Colonic mucosa (tissue), 4 donors: ENCODE measurements around the gene NTM. TPM values are rescaled to one million over a fixed set of nuclear protein-coding genes. Genes with fewer than 3 reads are reported as not detected.

Experiments used
- DNase-seq: peaks from one replicate; pipeline ENCODE4 v3.0.0-alpha.2; 2020
- H3K27ac ChIP-seq: fragments of 200-600 bp; one replicate; pipeline ENCODE4 v1.8.0; 2021
- H3K27me3 ChIP-seq: fragments of 200-600 bp; one replicate; pipeline ENCODE4 v1.8.0; 2021
- H3K36me3 ChIP-seq: fragments of 200-600 bp; one replicate; pipeline ENCODE4 v1.8.0; 2021
- H3K4me1 ChIP-seq: fragments of 200-600 bp; one replicate; pipeline ENCODE4 v1.8.0; 2021; ENCODE audit warnings: mild to moderate bottlenecking
- H3K4me3 ChIP-seq: fragments of 200-600 bp; one replicate; pipeline ENCODE4 v1.8.0; 2021
- H3K9ac ChIP-seq, 2 donors: one replicate each; pipeline ENCODE4 v1.7.0; 2013; ENCODE audit warnings: control low read depth in 2 of 2, low read depth in 2 of 2, low read length in 2 of 2
- H3K9me3 ChIP-seq: fragments of 200-600 bp; one replicate; pipeline ENCODE4 v1.8.0; 2021
- CTCF ChIP-seq: fragments of 200-600 bp; IDR thresholded peaks from one replicate; pipeline ENCODE4 v1.8.0; 2022; ENCODE audit warnings: antibody characterized with exemption, mild to moderate bottlenecking
- intact Hi-C: fragments of 100-400 bp; cut with DNase I; formaldehyde crosslinking; loops from one replicate; pipeline ENCODE4 v1.14.1; 2022
- total RNA-seq, 2 donors: library from RNA; stranded (reverse); fragmentation: NEBNext Ultra II Directional in 1 of 2; extraction: Animal tissue kit (Norgen Biotek cat#: 25700) in 1 of 2; gene quantifications; one replicate each; pipeline ENCODE4 v1.2.1, GENCODE V29; 2021
- donor health status: healthy.
- donor health status: DM: no; HTN: no; CAD: no.
- donor health status: DM: no; HTN: no; CAD: no.

The NTM gene
- total RNA-seq, 2 donors from 2014 or later: 1.6 to 2.8 TPM

- Histone ChIP-seq H3K9me3 (no peaks in the 10 kb centered on the region), H3K4me3 (no peak overlapping the region), H3K27ac (no peak overlapping the region), H3K27me3 (no peaks in the 10 kb centered on the region), H3K36me3 (no peaks in the 10 kb centered on the region), H3K4me1 (no peaks in the 10 kb centered on the region), H3K9ac (no peak overlapping the region)
- DNase-seq: no peak
- intact Hi-C loops: no loop called here
- TF ChIP-seq CTCF: no peak
Observed at GRCh38 chr11:131618201-131618600, 247.8 kb downstream of the NTM start.

- H3K9ac ChIP-seq: no peak overlapping the region
- no peak overlapping the region for H3K27ac ChIP-seq
- intact Hi-C loops: no loop called here
- no peak for TF ChIP-seq CTCF
- no peak for DNase-seq
- no peaks in the 10 kb centered on the region for H3K27me3 ChIP-seq
- no peaks in the 10 kb centered on the region for H3K4me1 ChIP-seq
- H3K9me3 ChIP-seq: no peaks in the 10 kb centered on the region
- no peaks in the 10 kb centered on the region for H3K36me3 ChIP-seq
- H3K4me3 ChIP-seq: no peak overlapping the region
Observed at GRCh38 chr11:131622193-131622592, 251.8 kb downstream of the NTM start.

- Histone ChIP-seq H3K36me3 (no peaks in the 10 kb centered on the region), H3K9me3 (no peaks in the 10 kb centered on the region), H3K4me1 (no peaks in the 10 kb centered on the region), H3K9ac (no peak overlapping the region), H3K4me3 (no peak overlapping the region), H3K27ac (no peak overlapping the region), H3K27me3 (no peaks in the 10 kb centered on the region)
- DNase-seq: no peak
- no peak for TF ChIP-seq CTCF
- intact Hi-C loops: no loop called here
Observed at GRCh38 chr11:131624531-131624930, 254.1 kb downstream of the NTM start.

GRCh38 chr11:131626788-131627187 is 256.4 kb downstream of the NTM start:
- intact Hi-C loops: no loop called here
- H3K9me3 ChIP-seq: no peaks in the 10 kb centered on the region
- no peak overlapping the region for H3K27ac ChIP-seq
- DNase-seq: no peak
- H3K9ac ChIP-seq: no peak overlapping the region
- no peaks in the 10 kb centered on the region for H3K36me3 ChIP-seq
- TF ChIP-seq CTCF: no peak
- no peaks in the 10 kb centered on the region for H3K4me1 ChIP-seq
- no peaks in the 10 kb centered on the region for H3K27me3 ChIP-seq
- no peak overlapping the region for H3K4me3 ChIP-seq

- intact Hi-C loops: no loop called here
- Histone ChIP-seq H3K4me1 (no peaks in the 10 kb centered on the region), H3K9ac (no peak overlapping the region), H3K9me3 (no peaks in the 10 kb centered on the region), H3K36me3 (no peaks in the 10 kb centered on the region), H3K4me3 (no peak overlapping the region), H3K27me3 (no peaks in the 10 kb centered on the region), H3K27ac (no peak overlapping the region)
- TF ChIP-seq CTCF: no peak
- no peak for DNase-seq
Observed at GRCh38 chr11:131628739-131629138, 258.3 kb downstream of the NTM start.
